GM19240 (cell line): Measurements from ENCODE around the gene SOX3.

ENCODE experiments used
- DNase-seq: peaks from one replicate; pipeline ENCODE4 v3.0.0; 2011; ENCODE audit warnings: low spot score; ENCODE audit not compliant: insufficient read length

The SOX3 gene

DNA sequence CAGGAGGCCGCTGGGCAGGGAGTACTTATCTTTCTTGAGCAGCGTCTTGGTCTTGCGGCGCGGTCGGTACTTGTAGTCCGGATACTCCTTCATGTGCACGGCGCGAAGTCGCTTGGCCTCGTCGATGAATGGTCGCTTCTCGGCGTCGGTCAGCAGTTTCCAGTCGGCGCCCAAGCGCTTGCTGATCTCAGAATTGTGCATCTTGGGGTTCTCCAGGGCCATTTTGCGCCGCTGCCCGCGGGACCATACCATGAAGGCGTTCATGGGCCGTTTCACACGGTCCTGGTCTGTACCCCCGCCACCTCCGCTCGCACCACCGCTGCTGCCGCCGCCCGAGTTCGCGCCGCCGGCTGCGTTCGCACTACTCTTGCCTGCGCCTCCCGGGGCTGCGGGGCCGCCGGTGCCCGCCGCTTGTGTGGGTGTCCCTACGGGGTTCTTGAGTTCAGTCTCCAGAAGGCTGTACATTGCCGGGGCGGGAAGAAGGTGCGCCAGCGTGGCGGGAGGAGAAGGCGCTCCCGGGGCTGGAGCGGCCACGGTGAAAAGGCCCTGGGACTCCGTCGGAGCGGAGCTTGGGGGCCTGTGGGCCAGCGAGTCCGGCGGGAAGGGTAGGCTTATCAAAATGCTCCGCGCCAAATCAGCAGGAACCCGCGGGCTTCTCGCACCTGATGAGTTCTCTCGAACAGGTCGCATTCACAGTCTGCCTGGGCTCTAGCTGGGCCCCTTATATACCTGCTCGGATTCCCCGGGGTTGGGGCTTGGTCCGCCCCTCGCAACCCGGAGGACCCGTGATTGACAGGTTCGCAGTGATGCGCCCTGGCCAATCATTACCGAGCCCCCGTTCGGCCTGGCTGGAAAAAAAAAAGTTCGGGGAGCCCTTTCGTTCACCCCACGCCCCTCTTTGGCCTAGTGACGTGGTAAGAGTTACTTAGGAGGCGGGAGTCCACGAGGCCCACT is at the start of gene SOX3:
Gene SOX3 (minus strand): TSS at position 699 of the 954 bp plus-strand sequence. CDS start 9 bp downstream, at position 690.
- no peak for DNase-seq

DNA sequence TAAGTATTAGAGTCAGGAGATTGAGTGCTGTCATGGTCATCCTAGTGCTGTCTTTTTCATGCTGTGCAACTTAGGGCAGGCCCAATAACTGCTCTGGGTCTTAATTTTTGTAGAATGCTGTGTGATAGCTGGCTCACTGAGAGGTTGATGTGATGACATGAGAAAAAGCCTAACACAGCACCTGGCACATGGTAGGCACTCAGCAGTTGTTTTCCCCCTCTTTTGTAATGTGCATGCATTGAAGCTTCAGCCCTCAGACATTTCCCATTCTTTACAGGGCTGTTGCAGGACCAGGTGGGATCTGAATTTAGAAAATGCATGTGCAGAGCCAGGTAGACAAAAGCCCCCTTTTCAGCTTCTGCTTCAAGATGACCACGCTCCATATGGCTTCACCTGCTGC is 44.1 kb upstream of the SOX3 start:
- DNase-seq: no peak

DNA sequence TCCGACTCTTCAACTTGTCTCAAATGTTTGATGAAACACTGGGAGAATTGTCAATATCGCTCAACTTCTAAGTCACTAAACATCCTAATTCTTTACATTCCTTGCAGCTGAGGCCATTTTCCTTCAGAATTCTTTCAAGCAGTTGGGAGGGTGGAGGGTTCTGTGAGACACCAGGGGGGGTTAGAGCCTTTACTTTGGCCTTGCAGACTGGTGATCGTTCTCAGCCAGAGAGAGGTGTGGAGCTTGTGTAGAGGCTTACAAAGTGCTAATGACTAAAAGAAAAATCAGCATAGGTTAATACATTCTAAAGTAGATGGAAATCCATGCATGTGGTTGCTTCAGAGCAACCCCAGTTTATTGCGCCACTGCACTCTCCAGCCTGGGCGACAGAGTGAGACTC is 21.3 kb upstream of the SOX3 start:
- DNase-seq: no peak

DNA sequence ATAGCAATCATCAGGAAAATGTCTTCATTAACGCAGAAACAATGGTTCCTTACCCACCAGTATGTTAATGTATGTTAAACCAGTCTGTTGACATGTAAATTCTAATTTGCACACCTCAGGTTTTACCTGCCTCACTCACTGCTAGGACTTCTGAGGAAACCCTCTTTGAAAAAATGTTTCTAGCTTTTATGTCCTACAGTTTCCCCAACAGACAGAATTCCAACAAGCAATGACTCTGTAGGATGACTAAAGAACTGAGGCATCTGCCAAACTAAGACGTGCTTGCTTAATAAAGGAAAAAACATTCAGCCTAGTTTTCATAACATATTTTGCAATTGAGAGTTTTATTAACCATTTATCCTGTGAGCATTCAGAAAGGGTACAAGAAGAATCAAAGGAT is 20.6 kb upstream of the SOX3 start:
- no peak for DNase-seq

DNA sequence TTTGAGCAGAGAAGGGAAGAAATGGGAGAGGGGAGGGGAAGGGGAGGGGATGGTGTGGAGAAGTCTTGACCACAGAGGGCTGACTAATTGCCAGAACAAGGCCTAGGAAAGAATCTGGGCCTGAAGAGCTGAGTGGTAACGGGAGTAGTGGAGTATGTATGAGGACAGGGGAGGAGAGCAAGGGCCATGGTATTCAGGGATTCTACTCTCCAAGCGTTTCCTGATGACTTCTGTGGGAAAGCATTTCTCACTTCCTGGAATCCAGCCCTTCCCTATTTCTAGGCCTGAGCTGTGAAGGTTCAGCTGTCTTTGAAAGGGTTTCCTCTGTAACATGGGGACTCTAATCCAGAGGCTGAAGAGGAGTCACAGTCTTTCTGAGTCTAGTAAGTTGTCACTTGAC is 19.7 kb upstream of the SOX3 start:
- DNase-seq: no peak

DNA sequence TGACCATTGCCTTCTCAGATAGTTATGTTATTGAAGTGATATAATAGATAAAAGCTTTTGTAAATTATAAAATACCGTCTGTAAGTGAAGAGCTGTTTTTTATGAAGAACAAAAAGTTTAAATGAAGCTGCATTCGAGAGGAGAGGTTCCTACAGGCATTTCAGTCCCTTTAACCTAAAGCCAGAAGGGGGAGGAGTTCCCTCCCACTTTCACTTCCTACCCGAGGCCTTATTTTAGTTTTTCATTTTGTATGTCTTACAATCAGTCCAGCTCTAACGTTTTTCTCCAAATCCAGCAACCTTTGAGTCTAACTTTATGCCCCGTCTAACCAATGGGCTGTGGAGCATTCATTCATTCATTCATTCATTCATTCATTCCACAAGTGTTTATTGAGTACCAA is 16.5 kb upstream of the SOX3 start:
- DNase-seq: no peak

DNA sequence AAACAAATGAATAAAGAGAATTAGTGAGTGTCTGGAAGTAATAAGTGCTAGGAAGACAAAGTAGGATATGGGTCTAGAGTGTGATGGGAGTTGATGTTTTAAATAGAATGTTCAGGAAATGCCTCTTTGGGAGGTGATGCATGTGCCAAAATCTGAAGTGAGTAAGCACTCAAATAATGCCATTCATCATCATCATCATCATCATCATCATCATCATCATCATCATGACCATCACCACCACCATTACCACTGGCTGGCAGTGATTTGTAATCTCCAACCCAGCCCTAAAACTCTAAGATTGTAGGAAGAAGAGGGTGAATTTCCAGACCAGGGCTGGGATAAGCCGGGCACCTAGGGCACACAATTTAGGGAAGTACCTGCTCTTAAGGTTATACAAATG is 9.7 kb upstream of the SOX3 start:
- DNase-seq: no peak

DNA sequence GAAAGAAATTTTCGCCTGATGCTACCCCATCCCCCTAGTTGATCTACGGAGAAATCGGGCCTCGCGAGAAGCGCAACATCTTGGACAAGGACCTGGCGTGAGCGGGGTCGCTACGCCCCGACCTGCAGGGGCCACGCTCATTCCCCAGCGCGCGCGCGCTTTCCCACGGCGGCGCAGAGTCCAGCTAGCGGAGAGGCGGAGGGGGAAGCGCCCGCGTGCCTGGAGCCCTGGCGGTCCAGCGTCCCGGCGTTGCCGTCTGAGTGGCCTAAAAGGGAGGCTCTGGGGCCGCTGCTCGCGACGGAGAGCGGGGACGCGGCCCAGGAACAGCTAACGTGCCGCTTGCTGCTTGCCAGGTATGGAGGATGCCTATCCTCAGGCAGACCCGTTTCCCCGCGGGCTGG is 6.0 kb upstream of the SOX3 start:
- no peak for DNase-seq

DNA sequence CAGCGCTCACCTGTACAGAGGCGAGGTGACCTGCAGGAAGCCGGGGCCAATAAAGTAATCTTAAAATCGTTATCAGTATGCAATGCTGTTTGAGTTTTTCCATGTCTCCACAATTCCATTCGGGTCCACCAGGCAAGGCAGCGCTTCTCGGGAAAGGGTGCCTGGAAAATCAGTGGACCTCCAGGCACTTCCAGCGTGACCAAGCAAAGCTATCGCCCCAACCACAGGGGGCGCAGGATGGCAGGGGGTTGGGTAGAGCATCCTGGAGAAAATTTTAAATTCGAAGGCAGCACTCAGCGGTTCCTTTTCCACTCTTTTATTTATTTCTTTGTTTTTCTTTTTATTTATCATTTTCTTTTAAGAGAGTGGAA is 5.4 kb upstream of the SOX3 start:
- DNase-seq: no peak

DNA sequence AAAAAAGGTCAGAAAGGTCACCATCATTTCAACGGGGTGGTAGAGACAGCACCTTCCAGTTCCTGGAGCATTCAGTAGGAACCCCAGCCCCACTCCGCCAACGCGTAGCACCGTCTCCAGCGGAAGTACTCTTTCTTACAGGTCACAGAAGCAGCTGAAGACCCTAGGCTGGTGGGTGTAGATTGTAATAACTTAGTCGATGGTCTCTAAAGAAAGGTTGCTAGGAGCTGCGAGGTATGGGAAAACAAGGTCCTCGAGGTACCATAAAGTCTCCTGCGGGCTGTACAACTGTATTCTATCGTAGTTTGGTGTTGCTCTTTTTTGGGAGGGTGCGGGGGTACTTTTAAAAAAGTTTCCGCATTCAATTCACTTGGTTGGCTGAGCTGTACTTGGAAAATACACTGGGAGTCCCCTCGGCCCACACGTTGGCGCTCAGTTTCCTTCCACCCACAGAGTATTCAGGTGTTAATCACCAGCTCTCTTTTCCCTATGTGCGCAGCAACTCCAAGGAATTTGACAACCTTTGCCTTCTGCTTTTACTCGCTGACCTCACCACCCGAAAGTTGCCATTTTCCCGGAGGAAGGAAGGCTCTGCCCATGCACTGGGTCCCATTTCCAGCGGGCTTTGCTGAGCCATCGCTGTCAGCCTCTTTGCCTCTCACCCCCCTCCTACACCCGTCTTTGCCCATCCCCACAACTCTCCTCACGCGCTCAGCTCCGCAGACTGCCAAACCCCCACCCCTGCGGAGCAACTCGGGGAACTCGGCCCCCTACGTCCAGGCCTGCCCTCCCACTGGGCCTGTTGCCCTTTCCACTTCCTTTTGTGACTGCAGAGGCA is 4.8 kb upstream of the SOX3 start:
- no peak for DNase-seq

DNA sequence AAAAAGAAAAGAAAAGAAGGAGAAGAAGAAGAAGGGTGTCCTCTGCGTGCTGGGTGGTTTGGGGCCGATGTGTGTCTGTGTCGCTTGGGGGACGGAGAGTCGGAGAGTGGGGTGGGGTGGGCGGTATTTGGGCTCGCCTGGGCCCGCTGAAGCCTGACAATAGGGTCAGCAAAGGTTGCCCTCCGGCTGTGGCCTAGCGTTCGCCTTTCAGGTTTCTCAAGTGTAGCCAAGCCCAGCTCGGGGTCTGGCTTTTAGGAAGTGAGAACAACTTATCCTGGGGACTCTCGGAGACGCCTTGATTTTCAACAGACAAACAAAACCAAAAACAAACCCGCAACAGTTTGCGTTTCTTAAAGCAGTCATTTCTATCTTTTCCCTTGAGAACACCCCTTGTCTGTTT is 4.1 kb upstream of the SOX3 start:
- DNase-seq: no peak

DNA sequence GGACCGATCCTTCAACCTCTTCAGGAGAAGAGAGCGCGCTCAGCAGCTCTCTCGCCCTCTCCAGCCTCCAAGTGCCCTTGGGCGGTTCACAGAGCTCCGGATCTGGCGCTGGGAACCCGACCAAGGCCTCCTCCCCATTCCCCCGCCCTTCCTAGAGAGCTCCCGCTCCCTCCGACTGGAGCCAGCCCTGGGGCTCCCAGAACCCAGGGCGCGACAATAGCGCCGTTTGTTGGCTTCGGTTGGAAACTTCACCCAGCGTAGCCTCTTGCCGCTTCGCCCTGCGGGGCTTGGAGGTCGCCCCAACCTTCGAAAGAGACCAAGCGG is 3.1 kb upstream of the SOX3 start:
- no peak for DNase-seq

DNA sequence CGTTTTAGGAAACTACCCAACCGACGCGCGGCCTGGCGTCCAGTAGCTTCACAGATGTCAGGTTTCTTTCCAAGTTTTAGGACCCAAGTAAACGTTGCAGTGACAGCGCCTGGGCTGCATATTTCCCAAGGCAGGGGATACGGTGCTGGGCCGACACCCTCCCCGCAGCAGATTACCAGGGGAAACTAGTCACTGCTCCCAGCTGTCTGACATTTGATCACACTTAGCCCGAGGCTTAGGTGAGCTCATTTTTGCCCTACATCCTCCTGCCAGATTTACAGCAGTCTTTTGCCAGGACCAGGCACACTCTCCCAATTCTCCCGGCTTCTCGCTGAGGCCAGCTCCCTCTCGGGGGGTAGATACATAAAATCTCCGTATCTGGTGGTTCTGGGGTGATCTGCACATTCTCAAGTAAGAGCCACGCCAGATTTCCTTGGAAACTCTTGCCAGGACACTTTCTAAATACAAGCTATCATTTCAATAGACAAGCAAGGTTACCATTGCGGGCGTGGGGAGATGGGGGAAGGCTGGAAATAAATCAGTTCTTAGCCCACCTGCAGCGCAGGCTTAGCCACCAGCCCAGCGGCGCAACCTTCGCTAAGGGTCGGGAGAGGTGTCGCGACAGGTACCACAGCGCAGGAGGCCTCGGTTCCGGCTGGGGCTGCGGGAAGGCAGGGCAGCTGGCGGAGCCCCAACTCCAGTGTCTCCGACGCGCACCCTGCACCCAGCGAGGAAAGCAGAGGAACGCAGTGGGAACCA is 2.5 kb upstream of the SOX3 start:
- no peak for DNase-seq

DNA sequence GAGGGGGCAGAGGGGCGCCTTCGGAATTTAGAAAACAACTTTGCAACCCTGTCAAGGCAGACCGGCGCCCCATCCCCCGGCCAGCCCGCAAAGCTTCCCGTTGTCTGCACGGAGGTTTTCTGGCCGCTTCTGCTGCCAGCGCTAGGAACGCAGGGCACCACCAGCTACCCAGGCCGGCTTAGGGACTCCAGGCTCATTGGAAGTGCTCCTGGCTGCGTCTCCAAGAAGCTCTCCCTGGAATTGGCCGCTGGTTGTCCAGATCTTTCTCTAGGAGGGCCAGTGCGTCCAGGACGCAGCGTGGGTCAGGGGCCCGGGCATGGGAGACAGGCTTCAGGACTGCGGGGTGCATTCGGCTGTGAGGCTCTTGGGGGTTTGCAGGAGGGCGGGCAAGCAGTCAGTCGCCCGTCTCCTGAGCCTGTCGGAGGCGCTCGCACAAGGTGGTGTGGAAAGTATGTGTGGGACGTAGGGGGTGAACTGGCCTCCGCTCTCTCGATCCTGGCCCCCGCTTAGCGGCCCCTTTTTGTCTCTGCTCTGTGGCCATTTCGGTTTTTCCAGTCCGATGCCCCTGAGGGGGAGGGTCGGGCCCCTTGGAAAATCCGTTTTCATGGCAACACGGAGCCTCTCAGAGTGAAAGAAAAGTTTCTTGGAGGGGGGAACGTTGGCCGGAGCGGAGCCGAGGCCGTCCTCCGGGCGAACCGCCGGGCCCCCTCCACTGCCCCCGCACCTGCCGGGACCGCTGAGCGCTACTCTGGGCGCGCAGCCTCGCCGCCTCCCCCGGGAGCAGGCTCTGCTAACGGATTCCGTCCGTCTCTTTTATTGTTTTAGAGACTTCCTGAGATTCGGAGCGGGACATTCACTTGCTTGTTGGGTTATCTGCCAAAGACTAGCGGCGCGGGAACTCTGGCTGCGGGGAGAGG is 810 bp upstream of the SOX3 start:
- DNase-seq: no peak

DNA sequence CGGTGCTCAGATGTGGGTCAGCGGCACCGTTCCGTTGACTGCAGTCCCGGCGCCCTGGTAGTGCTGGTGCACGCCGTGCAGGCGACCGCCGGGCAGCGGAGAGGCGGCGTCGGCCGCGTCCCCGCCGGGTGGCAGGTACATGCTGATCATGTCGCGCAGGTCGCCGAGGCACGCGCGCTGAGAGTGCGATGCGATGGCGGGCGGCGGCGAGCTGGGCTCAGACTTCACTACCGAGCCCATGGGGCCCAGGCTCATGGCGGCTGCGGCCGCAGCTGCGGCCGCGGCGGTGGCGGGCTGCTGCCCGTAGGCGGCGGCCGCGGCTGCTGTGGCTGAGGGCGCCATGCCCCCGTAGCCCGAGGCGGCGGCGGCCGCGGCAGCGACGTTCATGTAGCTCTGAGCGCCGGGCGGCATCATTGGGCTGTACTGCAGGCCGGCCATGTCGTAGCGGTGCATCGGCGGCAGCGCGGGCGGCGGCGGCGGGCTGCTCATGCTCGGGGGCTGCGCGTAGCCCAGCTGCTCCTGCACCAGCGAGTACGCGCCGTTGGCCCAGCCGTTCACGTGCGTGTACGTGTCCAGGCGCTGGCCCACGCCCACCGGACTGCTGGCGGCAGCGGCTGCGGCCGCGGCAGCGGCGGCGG is 1.0 kb downstream of the SOX3 start:
- no peak for DNase-seq

DNA sequence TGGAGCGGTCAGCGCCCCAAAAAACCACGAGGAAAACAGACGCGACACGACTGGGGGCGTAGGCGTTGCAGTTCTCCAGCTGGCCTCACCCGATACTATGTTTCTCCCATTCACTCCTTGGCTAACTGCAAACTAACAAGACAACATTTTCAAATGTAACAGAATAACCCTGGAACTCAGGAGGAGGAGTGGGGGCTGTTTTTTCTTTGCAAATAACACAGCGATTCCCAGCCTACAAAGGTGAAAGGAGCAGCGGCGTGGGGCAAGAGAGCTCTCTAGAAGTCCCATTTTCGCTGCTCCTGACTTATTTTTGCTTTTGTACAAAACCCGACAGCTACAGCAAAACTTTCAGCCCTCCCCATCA is 1.6 kb downstream of the SOX3 start:
- DNase-seq: no peak

DNA sequence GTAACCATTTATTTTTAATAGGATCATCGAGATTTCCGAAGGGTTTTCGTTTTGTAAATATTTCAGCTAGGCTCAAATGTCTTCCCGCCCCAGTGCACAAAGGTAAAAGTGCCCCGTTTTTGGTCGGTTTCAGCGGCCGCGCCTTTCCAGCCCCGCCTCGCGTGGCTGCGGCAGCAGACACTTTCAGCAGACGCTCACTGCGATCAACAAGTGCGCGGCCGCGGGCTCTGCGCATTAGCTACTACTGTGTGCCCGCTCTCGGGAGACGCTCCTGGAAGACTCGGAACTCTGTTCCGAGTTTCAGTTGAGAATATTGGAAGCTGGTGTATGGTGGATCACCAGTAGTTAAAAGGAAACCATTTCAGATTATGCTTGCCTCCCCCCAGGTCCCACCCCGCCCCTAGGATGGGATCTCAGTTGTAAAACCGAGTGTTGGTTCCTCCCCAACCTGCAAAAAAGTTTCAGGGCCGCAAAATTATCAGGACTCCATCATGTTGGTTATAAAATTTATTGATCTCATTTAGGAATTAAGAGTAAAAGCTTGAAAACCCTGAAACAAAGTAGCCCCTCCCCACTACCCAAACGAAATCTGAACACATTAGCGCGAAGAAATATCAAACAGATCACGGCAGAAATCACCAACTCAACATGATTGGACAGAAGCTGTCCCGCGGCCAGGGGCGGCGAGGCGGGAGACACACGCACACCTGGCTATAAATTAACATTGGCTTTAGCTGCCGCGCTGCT is 2.2 kb downstream of the SOX3 start:
- DNase-seq: no peak

DNA sequence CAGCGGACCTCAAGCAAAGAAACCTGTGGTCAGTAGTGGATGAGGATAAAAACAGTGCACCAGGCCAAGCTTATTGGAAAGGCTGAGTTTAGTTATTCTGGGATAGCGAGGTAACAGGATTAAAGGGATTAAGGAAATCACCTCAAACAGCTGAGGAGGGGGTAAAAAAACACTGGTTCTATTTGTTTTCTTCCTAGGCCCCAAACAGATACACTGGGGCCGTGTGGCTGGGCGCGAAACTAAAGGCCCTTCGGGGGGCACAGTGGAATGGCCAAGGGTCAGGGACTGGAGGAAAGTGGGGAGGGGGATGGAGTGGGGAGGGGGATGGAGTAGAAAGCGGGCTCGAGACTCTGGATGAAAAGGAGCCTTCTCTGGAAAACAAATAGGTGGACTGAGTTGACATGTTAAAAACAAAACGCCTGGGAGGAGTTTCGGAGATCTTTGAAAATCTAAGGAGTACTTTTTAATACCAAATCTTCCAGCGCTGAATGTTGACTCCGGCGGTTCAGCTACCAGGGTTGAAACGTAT is 2.9 kb downstream of the SOX3 start:
- DNase-seq: no peak

DNA sequence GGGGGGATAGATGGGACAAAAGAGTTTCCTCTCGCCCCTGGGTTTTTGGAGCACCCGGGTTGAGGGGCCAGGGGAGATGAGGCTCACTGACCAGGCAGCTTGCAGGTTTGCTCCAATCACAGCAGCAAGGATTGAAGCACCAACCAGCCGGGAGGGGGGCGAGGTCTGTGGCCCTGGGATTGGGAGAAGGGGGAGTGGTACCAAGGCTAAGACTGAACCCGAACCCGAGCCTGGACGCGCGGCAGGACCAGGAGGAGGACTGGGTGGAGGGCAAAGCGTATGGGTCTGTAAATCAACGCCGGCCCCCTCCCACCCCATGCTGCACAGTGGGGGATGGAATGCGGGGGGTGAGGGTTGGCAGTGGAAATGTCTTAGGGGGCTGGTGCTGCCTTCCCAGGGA is 3.5 kb downstream of the SOX3 start:
- DNase-seq: no peak

DNA sequence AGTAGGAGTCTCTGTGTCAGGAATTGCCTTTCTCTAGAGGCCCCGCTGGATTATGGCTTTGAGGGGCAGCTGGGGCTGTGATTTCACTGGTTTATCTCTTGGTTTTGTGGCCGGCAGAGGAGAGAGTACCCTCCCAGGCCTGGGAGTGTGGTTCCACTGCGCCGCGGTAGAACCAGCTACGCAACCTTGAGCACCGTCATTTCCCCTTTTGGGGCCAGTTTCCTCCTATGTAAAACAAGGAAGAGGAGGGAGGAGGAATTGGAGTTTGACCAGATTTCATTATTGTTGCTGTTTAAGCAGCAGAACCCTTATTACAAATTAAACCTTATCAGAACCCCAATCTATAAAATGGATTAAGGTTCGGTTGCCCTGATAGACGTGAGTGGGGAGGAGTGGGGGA is 4.4 kb downstream of the SOX3 start:
- DNase-seq: no peak
